ENCODE results near the gene SUMF1.

SUMF1 gene

DNA sequence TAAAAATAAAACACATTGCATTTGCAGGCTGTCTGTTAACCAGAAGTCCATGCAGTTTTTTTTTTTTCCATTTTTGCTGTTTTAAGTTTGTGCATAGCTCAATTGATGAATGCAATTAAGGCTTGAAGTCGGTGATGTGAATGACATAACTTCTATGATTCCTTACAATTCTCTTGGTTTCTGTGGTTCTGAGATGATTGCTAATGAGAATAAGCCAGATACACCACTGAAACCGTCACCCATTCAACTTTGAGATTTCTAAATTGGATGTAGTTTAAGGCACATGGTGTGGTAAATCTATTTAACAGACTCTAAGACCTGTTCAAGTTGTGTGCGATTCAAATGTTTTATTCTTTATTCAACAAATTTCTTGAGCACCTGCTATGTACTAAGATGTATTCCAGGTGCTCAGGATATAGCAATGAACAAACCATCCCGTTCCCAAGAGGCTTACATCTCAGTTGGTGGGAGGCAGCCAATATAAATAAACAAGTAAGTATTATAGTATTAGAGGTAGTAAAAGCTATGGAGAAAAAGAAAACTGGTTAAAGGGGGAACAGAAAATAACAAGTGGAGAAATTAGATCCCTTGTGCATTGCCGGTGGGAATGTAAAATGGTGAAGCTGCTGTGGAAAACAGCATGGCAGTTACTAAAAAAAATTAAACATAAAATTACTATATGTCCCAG, 30.1 kb upstream of the SUMF1 start:
- H3K9ac ChIP-seq (ENCODE audit: low read depth, low read length, poor library complexity, severe bottlenecking): peak overlapping the region; percentile 78
- H3K9me2 ChIP-seq (replicated peaks; ENCODE audit: low read depth, low read length): no peaks in the 10 kb centered on the region
- no peak overlapping the region for H2AFZ ChIP-seq (ENCODE audit: low read length)
- H3K4me2 ChIP-seq (ENCODE audit: low read depth, low read length, poor library complexity, severe bottlenecking): peak overlapping the region; percentile 88
- H3K9me3 ChIP-seq (ENCODE audit: insufficient read depth, low read depth, low read length): no peaks in the 10 kb centered on the region
- H3K4me1 ChIP-seq (ENCODE audit: insufficient read depth, low read length, poor library complexity, severe bottlenecking): peaks cover 41% of the 10 kb centered on the region
- peak overlapping the region; percentile 92 for H3K4me3 ChIP-seq (ENCODE audit: low read length, poor library complexity, severe bottlenecking)
- peaks cover 76% of the 10 kb centered on the region for H3K79me2 ChIP-seq (ENCODE audit: insufficient read depth, low read length)
- no peaks in the 10 kb centered on the region for H3F3A ChIP-seq (ENCODE audit: low read depth)
- H3K36me3 ChIP-seq (ENCODE audit: insufficient read depth, low read length): peaks cover 3% of the 10 kb centered on the region; the same call in 1 of the 2 replicates
- H3K27me3 ChIP-seq (ENCODE audit: insufficient read depth, low read length, poor library complexity, severe bottlenecking): no peaks in the 10 kb centered on the region
- H4K20me1 ChIP-seq (ENCODE audit: insufficient read depth, low read length, poor library complexity, severe bottlenecking): no peaks in the 10 kb centered on the region
- TF ChIP-seq CTCF (conservative IDR thresholded peaks at IDR 0.05; ENCODE audit: low read length) (no peak), EZH2phosphoT487 (IDR thresholded peaks at IDR 0.05; ENCODE audit: borderline replicate concordance) (no peak)

DNA sequence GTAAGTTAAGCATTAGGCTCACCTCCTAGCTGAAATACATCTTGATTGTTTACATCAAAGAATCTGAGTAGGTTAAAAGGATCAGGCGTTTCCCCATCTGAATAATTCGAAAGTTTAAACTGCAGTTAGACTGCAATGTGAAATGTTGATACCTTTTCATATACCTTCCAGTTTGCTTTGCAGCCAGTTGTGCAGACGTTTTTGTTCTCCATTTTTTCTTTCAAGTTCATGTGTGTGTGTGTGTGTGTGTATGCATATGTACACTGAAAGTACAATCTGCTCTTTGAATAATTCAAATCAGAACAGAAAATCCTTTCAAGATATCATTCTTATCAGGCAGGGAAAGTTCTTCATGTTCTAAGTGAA, 29.0 kb upstream of the SUMF1 start:
- Histone ChIP-seq H4K20me1 (ENCODE audit: insufficient read depth, low read length, poor library complexity, severe bottlenecking) (no peaks in the 10 kb centered on the region), H3K4me2 (ENCODE audit: low read depth, low read length, poor library complexity, severe bottlenecking) (peak overlapping the region; percentile 88), H3K36me3 (ENCODE audit: insufficient read depth, low read length) (peaks cover 3% of the 10 kb centered on the region; the same call in 1 of the 2 replicates), H3K4me1 (ENCODE audit: insufficient read depth, low read length, poor library complexity, severe bottlenecking) (peaks cover 48% of the 10 kb centered on the region), H3F3A (ENCODE audit: low read depth) (no peaks in the 10 kb centered on the region), H3K4me3 (ENCODE audit: low read length, poor library complexity, severe bottlenecking) (peak overlapping the region; percentile 92), H3K27me3 (ENCODE audit: insufficient read depth, low read length, poor library complexity, severe bottlenecking) (no peaks in the 10 kb centered on the region), H3K9me3 (ENCODE audit: insufficient read depth, low read depth, low read length) (no peaks in the 10 kb centered on the region), H2AFZ (ENCODE audit: low read length) (no peak overlapping the region), H3K9ac (ENCODE audit: low read depth, low read length, poor library complexity, severe bottlenecking) (peak overlapping the region; percentile 78), H3K79me2 (ENCODE audit: insufficient read depth, low read length) (peaks cover 66% of the 10 kb centered on the region), H3K9me2 (replicated peaks; ENCODE audit: low read depth, low read length) (no peaks in the 10 kb centered on the region)
- TF ChIP-seq EZH2phosphoT487 (IDR thresholded peaks at IDR 0.05; ENCODE audit: borderline replicate concordance): no peak

DNA sequence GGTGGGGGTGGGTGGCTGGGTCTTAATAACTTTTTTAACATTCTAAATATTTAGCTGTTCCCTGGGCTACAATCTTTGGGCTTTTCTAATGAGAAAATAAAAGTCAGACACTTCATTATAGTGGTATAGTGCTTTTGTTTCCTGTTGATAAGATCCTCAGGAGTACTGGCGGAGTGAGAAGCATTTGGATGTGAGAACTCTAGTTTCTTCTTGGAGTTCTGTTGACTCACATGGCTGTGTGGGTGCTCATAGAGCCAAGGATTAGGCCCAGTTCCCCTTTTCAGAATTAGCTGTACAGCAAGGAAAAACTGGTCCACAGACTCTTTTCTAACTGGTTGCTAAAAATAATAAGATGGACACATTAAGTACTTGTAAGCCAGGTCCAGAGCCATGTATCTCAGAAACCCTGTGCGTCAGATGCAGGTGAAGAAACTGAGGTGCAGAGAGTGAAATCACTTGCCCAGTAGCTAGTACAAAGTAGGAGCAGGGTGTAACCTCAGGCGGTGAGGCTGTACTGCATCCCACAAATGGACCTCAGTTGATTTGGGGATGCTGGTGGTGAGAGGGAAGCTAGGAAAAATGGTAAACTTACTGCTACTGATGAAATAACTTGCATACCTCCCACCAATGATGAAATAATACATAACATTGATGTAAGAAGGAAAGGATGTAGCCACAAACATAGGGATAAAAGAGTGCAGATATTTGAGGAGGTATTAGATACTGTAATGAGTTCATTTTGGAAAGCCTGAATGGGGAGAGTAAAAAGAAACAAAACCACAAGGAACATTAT, 28.4 kb upstream of the SUMF1 start:
- Histone ChIP-seq H3K4me3 (ENCODE audit: low read length, poor library complexity, severe bottlenecking) (peak overlapping the region; percentile 92), H3K9me2 (replicated peaks; ENCODE audit: low read depth, low read length) (no peaks in the 10 kb centered on the region), H3K79me2 (ENCODE audit: insufficient read depth, low read length) (peaks cover 66% of the 10 kb centered on the region), H4K20me1 (ENCODE audit: insufficient read depth, low read length, poor library complexity, severe bottlenecking) (no peaks in the 10 kb centered on the region), H3K9ac (ENCODE audit: low read depth, low read length, poor library complexity, severe bottlenecking) (peak overlapping the region; percentile 78), H3F3A (ENCODE audit: low read depth) (no peaks in the 10 kb centered on the region), H3K27me3 (ENCODE audit: insufficient read depth, low read length, poor library complexity, severe bottlenecking) (no peaks in the 10 kb centered on the region), H3K4me1 (ENCODE audit: insufficient read depth, low read length, poor library complexity, severe bottlenecking) (peaks cover 48% of the 10 kb centered on the region), H3K36me3 (ENCODE audit: insufficient read depth, low read length) (peaks cover 3% of the 10 kb centered on the region; the same call in 1 of the 2 replicates), H2AFZ (ENCODE audit: low read length) (no peak overlapping the region), H3K9me3 (ENCODE audit: insufficient read depth, low read depth, low read length) (no peaks in the 10 kb centered on the region), H3K4me2 (ENCODE audit: low read depth, low read length, poor library complexity, severe bottlenecking) (peak overlapping the region; percentile 88)
- no peak for TF ChIP-seq EZH2phosphoT487 (IDR thresholded peaks at IDR 0.05; ENCODE audit: borderline replicate concordance)
- TF ChIP-seq CTCF (conservative IDR thresholded peaks at IDR 0.05; ENCODE audit: low read length): no peak
